ENCODE measurements around the gene MASP1.

The MASP1 gene

DNA sequence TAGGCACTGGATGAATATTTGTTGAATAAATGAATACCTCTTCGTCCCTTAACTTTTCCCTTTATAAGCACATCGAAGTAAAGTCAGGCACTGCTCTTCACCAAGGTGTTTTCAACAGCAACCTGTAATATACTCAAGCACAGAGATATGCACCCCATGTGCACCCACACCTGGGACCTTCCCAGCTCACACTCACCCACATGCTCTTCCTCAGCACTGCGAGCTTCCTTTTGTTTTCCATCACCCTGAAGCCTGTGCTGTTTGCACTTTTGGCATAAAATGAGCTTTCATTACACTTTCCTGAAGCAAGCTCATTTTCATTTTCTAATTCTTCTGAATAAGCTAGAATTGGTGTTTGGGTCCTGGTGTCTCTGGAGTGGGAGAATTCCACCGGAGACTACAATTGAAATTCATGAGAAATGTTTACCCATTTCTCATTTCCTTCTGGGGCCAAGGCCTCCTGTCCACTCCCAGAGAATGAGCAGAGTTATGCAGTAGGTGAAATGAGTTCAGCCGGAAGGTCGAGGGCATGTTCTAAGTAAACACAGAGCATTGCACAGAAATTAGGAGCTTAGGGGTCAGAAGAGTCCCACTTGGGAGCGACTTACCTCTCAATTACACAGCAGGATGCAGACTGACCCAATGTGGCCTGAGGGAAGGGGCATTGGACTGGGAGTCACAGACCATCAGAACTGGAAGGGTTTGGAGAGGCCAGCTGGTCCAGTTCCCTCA is 15.0 kb downstream of the MASP1 start:
- Histone ChIP-seq H3K9me3 (ENCODE audit: control insufficient read depth, low read depth, low read length) (no peaks in the 10 kb centered on the region), H3K9ac (ENCODE audit: low read length) (no peak overlapping the region), H3K27ac (ENCODE audit: low read length) (no peak overlapping the region), H3K27me3 (ENCODE audit: control insufficient read depth, insufficient read depth, low read length) (no peaks in the 10 kb centered on the region), H3K36me3 (ENCODE audit: control insufficient read depth, low read depth, low read length) (no peaks in the 10 kb centered on the region), H3K4me3 (ENCODE audit: low read length) (no peak overlapping the region), H3K4me1 (ENCODE audit: control insufficient read depth, low read depth, low read length) (peaks cover 21% of the 10 kb centered on the region)

DNA sequence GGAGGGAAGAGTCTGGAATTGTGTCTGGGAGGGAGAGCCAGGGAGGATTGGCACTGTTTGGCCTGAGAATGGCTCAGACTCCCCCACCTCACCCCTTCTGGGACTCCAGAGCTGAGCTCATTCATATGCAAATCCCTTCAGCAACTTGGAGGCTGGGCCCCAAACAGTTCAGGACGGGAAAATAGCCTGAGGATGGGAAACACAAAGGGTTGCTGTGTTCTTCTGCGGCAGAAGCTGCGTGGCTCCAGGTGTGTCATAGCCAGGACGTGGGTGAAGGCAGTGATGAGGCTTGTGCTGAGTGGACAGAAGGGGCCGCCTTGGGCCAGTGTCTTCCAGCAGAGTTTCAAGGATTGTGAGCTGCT is 16.6 kb downstream of the MASP1 start:
- H3K9ac ChIP-seq (ENCODE audit: low read length), result peak overlapping the region; percentile 42
- H3K4me3 ChIP-seq (ENCODE audit: low read length), result peak overlapping the region; percentile 47
- H3K9me3 ChIP-seq (ENCODE audit: control insufficient read depth, low read depth, low read length), result no peaks in the 10 kb centered on the region
- no peaks in the 10 kb centered on the region for H3K27me3 ChIP-seq (ENCODE audit: control insufficient read depth, insufficient read depth, low read length)
- no peaks in the 10 kb centered on the region for H3K36me3 ChIP-seq (ENCODE audit: control insufficient read depth, low read depth, low read length)
- H3K4me1 ChIP-seq (ENCODE audit: control insufficient read depth, low read depth, low read length), result peaks cover 21% of the 10 kb centered on the region
- peak overlapping the region; percentile 73 for H3K27ac ChIP-seq (ENCODE audit: low read length)

DNA sequence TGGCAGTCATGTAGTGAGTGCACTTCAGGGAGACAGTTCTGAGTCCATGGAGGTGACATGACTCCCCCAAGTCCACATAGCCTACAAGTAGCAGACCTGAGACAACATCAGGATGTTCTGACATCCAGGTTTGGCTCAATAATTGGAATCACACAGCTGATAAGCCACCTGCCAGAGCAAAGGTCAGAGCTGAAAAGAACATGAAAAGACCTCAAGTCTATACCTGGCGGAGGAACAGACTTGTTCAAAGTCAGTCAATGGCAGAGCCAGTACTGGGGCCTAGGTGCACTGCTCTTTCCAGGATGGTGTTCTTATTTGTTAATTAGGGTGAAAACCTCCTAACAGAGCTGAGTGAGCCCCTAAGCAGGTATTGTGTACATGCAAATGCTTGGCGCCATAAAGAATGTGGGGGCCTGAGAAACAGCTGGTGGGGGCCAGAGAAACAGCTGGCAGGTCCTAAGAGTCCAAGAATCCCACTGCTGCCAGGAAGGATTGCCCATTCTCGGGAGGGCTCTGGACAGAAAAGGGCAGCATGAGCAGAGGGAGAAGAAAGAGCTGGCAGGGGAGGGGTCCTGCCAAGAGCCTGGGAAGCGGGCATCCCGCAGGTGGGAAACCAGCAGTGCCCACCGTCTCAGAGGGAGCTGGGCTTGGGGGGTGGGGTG is 17.1 kb downstream of the MASP1 start:
- Histone ChIP-seq H3K9ac (ENCODE audit: low read length) (no peak overlapping the region), H3K36me3 (ENCODE audit: control insufficient read depth, low read depth, low read length) (no peaks in the 10 kb centered on the region), H3K9me3 (ENCODE audit: control insufficient read depth, low read depth, low read length) (no peaks in the 10 kb centered on the region), H3K27me3 (ENCODE audit: control insufficient read depth, insufficient read depth, low read length) (no peaks in the 10 kb centered on the region), H3K27ac (ENCODE audit: low read length) (no peak overlapping the region), H3K4me3 (ENCODE audit: low read length) (peak overlapping the region; percentile 4), H3K4me1 (ENCODE audit: control insufficient read depth, low read depth, low read length) (peaks cover 21% of the 10 kb centered on the region)

DNA sequence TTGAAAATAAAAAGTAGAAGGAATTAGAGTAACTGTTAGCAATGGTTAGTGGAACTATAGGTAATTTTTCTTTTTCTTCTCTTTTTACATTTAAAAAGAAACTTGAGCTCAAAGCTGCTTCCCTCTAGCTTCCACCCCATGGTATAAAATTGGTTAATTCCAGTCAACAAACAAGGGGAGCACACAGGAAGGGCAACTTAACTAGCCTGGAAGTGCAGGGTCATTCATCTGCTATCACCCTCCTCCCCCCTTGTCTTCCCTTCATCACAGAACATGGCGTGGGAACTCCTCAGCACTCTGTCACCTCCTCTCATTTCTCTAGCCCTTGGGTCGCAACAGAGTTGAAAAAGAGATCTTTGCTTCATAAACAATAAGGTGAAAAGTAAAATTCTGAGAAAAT is 20.0 kb downstream of the MASP1 start:
- Histone ChIP-seq H3K27ac (ENCODE audit: low read length) (no peak overlapping the region), H3K36me3 (ENCODE audit: control insufficient read depth, low read depth, low read length) (no peaks in the 10 kb centered on the region), H3K9ac (ENCODE audit: low read length) (no peak overlapping the region), H3K27me3 (ENCODE audit: control insufficient read depth, insufficient read depth, low read length) (no peaks in the 10 kb centered on the region), H3K4me1 (ENCODE audit: control insufficient read depth, low read depth, low read length) (peaks cover 21% of the 10 kb centered on the region), H3K9me3 (ENCODE audit: control insufficient read depth, low read depth, low read length) (no peaks in the 10 kb centered on the region), H3K4me3 (ENCODE audit: low read length) (no peak overlapping the region)

DNA sequence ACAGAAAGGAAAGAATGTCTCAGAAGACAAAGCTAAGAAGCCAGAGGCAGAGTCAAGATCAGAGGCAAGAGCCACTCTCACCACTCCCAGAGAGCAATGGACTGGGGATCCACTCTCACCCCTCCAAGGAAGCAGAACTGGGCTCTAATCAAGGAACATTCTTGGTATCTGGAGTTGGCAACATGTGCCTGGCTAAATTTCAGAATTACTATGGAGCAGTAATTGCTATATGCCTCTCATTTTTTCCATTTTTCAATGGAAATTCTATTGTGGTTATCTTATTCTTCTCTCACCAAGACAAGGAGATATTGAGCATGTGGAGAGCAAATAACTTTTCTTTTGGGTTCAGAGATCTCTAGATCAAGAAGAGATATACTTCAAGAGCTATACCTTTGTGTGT is 22.1 kb downstream of the MASP1 start:
- no peaks in the 10 kb centered on the region for H3K9me3 ChIP-seq (ENCODE audit: control insufficient read depth, low read depth, low read length)
- H3K4me3 ChIP-seq (ENCODE audit: low read length), result no peak overlapping the region
- no peaks in the 10 kb centered on the region for H3K36me3 ChIP-seq (ENCODE audit: control insufficient read depth, low read depth, low read length)
- H3K27me3 ChIP-seq (ENCODE audit: control insufficient read depth, insufficient read depth, low read length), result no peaks in the 10 kb centered on the region
- no peak overlapping the region for H3K27ac ChIP-seq (ENCODE audit: low read length)
- H3K9ac ChIP-seq (ENCODE audit: low read length), result no peak overlapping the region
- peaks cover 4% of the 10 kb centered on the region for H3K4me1 ChIP-seq (ENCODE audit: control insufficient read depth, low read depth, low read length)

DNA sequence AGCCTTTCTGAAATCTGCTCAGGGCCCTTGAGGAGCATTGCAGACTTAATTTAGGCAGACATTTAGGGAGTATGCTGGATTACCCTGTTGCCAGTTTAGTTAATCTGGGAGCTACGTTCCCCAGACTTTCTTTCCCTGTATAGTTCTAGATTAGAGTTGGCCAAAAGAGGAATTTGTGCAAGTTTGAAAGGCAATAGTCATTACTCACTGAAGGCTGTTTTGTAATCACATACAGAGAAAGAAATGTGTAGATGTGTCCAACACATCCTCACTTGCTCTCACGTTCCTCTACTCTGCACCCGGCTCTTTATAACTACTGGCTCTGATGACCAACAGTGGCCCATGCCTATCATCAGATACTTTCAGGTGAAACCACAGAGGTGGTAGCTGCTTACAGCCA is 24.2 kb downstream of the MASP1 start:
- H3K9me3 ChIP-seq (ENCODE audit: control insufficient read depth, low read depth, low read length), result no peaks in the 10 kb centered on the region
- no peak overlapping the region for H3K4me3 ChIP-seq (ENCODE audit: low read length)
- H3K27me3 ChIP-seq (ENCODE audit: control insufficient read depth, insufficient read depth, low read length), result no peaks in the 10 kb centered on the region
- no peak overlapping the region for H3K27ac ChIP-seq (ENCODE audit: low read length)
- no peaks in the 10 kb centered on the region for H3K36me3 ChIP-seq (ENCODE audit: control insufficient read depth, low read depth, low read length)
- H3K4me1 ChIP-seq (ENCODE audit: control insufficient read depth, low read depth, low read length), result no peaks in the 10 kb centered on the region
- no peak overlapping the region for H3K9ac ChIP-seq (ENCODE audit: low read length)

DNA sequence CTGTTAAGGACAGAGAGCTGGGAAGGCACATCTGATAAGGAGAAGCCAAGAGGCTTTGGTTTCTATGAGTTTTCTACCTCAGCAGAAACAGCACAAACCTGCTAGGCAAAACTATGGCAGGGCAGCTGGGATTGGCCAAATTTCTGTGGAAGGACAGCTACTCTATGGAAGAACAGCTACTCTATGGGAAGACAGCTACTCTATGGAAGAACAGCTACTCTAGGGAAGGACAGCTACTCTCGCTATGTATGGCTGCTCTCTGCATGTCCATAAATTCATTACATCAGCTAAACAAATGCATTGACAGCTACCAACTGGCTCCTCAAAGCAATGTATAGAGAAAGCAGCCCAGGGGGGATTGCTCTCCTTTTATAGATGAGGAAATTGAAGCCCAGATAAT is 24.8 kb downstream of the MASP1 start:
- no peaks in the 10 kb centered on the region for H3K27me3 ChIP-seq (ENCODE audit: control insufficient read depth, insufficient read depth, low read length)
- H3K4me1 ChIP-seq (ENCODE audit: control insufficient read depth, low read depth, low read length), result no peaks in the 10 kb centered on the region
- no peak overlapping the region for H3K4me3 ChIP-seq (ENCODE audit: low read length)
- no peak overlapping the region for H3K9ac ChIP-seq (ENCODE audit: low read length)
- H3K9me3 ChIP-seq (ENCODE audit: control insufficient read depth, low read depth, low read length), result no peaks in the 10 kb centered on the region
- no peak overlapping the region for H3K27ac ChIP-seq (ENCODE audit: low read length)
- H3K36me3 ChIP-seq (ENCODE audit: control insufficient read depth, low read depth, low read length), result no peaks in the 10 kb centered on the region

DNA sequence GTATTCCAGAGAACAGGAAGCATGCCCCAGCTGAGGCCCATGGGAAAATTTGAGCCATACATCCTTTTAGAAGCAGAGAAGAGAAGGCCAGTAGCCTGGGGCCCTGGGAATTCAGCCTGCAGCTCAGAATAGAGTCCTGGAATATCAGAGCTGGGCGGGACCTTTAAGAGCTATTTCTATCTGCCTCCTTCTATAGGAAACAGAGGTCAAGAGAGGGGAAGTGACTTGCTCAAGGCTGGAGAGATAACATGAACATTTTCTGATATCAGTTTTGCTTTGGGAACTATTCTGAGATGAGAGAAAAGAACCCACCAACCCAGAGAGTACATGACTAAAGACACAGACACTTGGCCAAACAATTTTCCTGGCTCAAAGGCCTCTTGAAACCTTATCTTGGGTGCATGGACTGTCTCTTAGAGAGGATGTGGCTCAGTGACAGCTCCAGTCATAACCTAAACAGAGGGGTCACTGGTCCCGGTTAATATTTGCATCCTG is 26.0 kb downstream of the MASP1 start:
- Histone ChIP-seq H3K36me3 (ENCODE audit: control insufficient read depth, low read depth, low read length) (no peaks in the 10 kb centered on the region), H3K9me3 (ENCODE audit: control insufficient read depth, low read depth, low read length) (no peaks in the 10 kb centered on the region), H3K27ac (ENCODE audit: low read length) (no peak overlapping the region), H3K4me1 (ENCODE audit: control insufficient read depth, low read depth, low read length) (no peaks in the 10 kb centered on the region), H3K9ac (ENCODE audit: low read length) (no peak overlapping the region), H3K4me3 (ENCODE audit: low read length) (no peak overlapping the region), H3K27me3 (ENCODE audit: control insufficient read depth, insufficient read depth, low read length) (no peaks in the 10 kb centered on the region)

DNA sequence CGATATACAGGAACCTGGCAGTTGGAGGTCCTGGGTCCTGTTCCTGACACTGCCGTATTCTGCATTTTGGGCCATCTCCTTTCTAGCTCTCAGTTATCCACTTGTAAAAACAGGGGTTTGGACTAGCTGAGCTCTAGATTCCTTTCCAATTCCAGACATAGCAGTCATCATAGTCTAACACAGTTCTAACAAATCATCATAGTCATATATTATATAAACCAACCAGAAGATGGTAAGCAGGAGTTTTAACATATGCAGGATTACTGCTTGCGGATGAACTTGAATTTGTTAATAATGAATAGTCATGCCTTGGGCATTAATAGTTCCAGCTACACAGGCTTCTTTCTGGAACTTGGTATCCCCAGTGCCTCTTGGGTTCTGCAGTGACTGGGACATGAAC is 26.6 kb downstream of the MASP1 start:
- Histone ChIP-seq H3K27ac (ENCODE audit: low read length) (no peak overlapping the region), H3K36me3 (ENCODE audit: control insufficient read depth, low read depth, low read length) (no peaks in the 10 kb centered on the region), H3K4me3 (ENCODE audit: low read length) (no peak overlapping the region), H3K9me3 (ENCODE audit: control insufficient read depth, low read depth, low read length) (no peaks in the 10 kb centered on the region), H3K9ac (ENCODE audit: low read length) (no peak overlapping the region), H3K27me3 (ENCODE audit: control insufficient read depth, insufficient read depth, low read length) (no peaks in the 10 kb centered on the region), H3K4me1 (ENCODE audit: control insufficient read depth, low read depth, low read length) (no peaks in the 10 kb centered on the region)

DNA sequence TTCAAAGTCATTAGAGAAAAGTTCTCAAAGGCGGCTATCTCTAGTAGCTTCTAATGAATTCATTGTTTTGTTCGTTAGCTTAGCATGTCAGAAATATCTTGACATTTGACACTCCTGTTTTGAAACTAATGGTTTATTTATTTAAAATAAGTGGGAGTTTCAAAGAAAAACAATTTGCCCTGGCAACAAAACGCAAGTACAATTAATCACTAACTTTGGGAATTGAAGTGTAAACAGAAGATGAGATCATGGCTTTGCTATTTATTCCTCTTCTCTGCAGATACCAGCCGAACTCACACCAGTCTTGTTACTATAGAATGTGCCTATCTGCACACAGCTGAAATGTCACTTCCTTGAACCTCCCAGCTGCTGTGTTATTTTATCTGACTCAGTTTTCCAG is 27.5 kb downstream of the MASP1 start:
- no peaks in the 10 kb centered on the region for H3K36me3 ChIP-seq (ENCODE audit: control insufficient read depth, low read depth, low read length)
- no peak overlapping the region for H3K9ac ChIP-seq (ENCODE audit: low read length)
- no peak overlapping the region for H3K27ac ChIP-seq (ENCODE audit: low read length)
- H3K4me1 ChIP-seq (ENCODE audit: control insufficient read depth, low read depth, low read length), result no peaks in the 10 kb centered on the region
- no peaks in the 10 kb centered on the region for H3K27me3 ChIP-seq (ENCODE audit: control insufficient read depth, insufficient read depth, low read length)
- H3K4me3 ChIP-seq (ENCODE audit: low read length), result no peak overlapping the region
- H3K9me3 ChIP-seq (ENCODE audit: control insufficient read depth, low read depth, low read length), result no peaks in the 10 kb centered on the region

DNA sequence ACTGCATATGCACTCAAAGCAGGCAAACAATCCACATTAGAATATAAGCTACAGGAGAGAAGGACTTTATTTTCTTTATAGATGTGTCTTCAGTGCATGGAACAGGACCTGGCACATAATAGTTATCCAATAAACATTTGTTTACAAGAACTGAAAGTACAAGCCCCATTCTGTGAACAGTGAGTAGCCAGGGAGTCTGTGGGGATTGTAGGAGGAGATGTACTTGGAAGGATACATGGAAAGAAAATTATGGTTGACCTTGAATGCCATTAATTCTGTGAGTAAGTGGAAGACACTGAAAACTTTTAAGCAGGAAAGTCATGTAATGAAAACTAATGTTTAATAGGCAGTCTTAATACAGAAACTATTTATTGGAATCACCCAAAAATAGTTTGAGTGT is 28.3 kb downstream of the MASP1 start:
- H3K36me3 ChIP-seq (ENCODE audit: control insufficient read depth, low read depth, low read length), result no peaks in the 10 kb centered on the region
- no peaks in the 10 kb centered on the region for H3K9me3 ChIP-seq (ENCODE audit: control insufficient read depth, low read depth, low read length)
- H3K4me1 ChIP-seq (ENCODE audit: control insufficient read depth, low read depth, low read length), result no peaks in the 10 kb centered on the region
- no peak overlapping the region for H3K27ac ChIP-seq (ENCODE audit: low read length)
- H3K9ac ChIP-seq (ENCODE audit: low read length), result no peak overlapping the region
- H3K4me3 ChIP-seq (ENCODE audit: low read length), result no peak overlapping the region
- H3K27me3 ChIP-seq (ENCODE audit: control insufficient read depth, insufficient read depth, low read length), result no peaks in the 10 kb centered on the region

DNA sequence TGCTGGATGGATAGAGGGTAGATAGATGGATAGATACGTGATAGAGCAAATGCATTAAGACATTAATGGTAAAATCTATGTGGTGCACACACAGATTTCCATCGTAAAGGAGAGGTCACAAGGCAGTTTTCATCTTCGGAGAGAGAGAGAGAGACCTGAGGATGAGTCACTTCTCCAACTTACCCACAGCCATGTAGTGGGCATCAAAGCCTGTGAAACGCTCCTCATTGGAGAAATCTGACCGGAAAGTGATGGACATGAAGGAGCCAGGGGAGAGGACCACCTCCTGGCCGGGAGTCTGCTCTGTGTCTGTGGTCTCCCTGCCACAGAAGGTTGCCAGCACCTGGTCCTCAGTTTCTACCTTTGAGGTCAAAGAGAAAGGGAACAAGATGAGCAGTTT is 29.2 kb downstream of the MASP1 start:
- Histone ChIP-seq H3K27me3 (ENCODE audit: control insufficient read depth, insufficient read depth, low read length) (no peaks in the 10 kb centered on the region), H3K36me3 (ENCODE audit: control insufficient read depth, low read depth, low read length) (no peaks in the 10 kb centered on the region), H3K4me1 (ENCODE audit: control insufficient read depth, low read depth, low read length) (no peaks in the 10 kb centered on the region), H3K9me3 (ENCODE audit: control insufficient read depth, low read depth, low read length) (no peaks in the 10 kb centered on the region), H3K9ac (ENCODE audit: low read length) (no peak overlapping the region), H3K27ac (ENCODE audit: low read length) (no peak overlapping the region), H3K4me3 (ENCODE audit: low read length) (no peak overlapping the region)
